ENCODE results near the gene SEMA3E.

Gene SEMA3E

GRCh38 chr7:83648464-83649241, at the start of gene SEMA3E:
SEMA3E (minus strand) TSS chr7:83649139.
- Histone ChIP-seq H3K36me3 (no peaks in the 10 kb centered on the region), H3K27me3 (no peaks in the 10 kb centered on the region), H4K20me1 (no peaks in the 10 kb centered on the region), H3K4me2 (no peak within 1 kb of the TSS), H3K9me3 (replicated peaks in 1 of 11) (no peaks in the 10 kb centered on the region), H3K27ac (no peak within 1 kb of the TSS), H3K4me3 (no peak within 1 kb of the TSS), H3K4me1 (no peaks in the 10 kb centered on the region), H3K9ac (no peak within 1 kb of the TSS)
- TF ChIP-seq Cebpa-rat (IDR thresholded peaks at IDR 0.05), result no peak

GRCh38 chr7:83697804-83698530, 49.0 kb upstream of the SEMA3E start:
- Histone ChIP-seq H4K20me1 (no peaks in the 10 kb centered on the region), H3K4me1 (peaks cover 9 to 18% (median 16%) of the 10 kb centered on the region in 10 experiments; a peak in 17 of 20 replicates), H3K4me2 (no peak overlapping the region), H3K4me3 (no peak overlapping the region), H3K9ac (no peak overlapping the region), H3K9me3 (replicated peaks in 1 of 11) (no peaks in the 10 kb centered on the region), H3K27me3 (no peaks in the 10 kb centered on the region), H3K27ac (no peak overlapping the region), H3K36me3 (no peaks in the 10 kb centered on the region)
- no peak for TF ChIP-seq Cebpa-rat (IDR thresholded peaks at IDR 0.05)

GRCh38 chr7:83696101-83696500, 47.2 kb upstream of the SEMA3E start:
- no peak overlapping the region for H3K27ac ChIP-seq
- no peaks in the 10 kb centered on the region for H4K20me1 ChIP-seq
- no peak overlapping the region for H3K9ac ChIP-seq
- no peaks in the 10 kb centered on the region for H3K36me3 ChIP-seq
- H3K4me2 ChIP-seq, result no peak overlapping the region
- TF ChIP-seq Cebpa-rat (IDR thresholded peaks at IDR 0.05), result no peak
- no peaks in the 10 kb centered on the region for H3K27me3 ChIP-seq
- no peak overlapping the region for H3K4me3 ChIP-seq
- H3K4me1 ChIP-seq, result peaks cover 0 to 1% (median 0%) of the 10 kb centered on the region in 10 experiments; a peak in 3 of 20 replicates
- H3K9me3 ChIP-seq (replicated peaks in 1 of 11), result no peaks in the 10 kb centered on the region

- Histone ChIP-seq H3K36me3 (no peaks in the 10 kb centered on the region), H3K4me1 (no peaks in the 10 kb centered on the region), H3K27ac (no peak overlapping the region), H3K9me3 (replicated peaks in 1 of 11) (no peaks in the 10 kb centered on the region), H3K4me2 (no peak overlapping the region), H3K27me3 (no peaks in the 10 kb centered on the region), H3K4me3 (no peak overlapping the region), H3K9ac (no peak overlapping the region), H4K20me1 (no peaks in the 10 kb centered on the region)
- TF ChIP-seq Cebpa-rat (IDR thresholded peaks at IDR 0.05), result no peak
These were observed 46.4 kb upstream of the SEMA3E start for GRCh38 chr7:83695128-83695960.

DNA sequence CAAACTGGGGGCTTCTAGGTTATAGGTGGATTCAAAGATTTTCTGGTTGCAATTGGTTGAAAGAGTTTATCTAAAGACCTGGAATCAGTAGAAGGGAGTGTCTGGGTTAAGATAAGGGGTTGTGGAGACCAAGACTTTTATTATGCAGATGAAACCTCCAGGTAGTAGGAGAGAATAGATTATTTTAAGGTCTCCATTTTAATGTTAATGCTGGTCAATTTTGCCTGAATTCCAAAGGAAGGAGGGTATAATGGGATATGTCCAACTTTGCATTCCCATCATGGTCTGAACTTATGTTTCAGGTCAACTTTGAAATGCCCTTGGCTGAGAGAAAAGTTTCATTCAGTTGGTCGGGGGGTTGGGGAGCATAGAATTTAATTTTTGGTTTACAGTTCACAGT, 44.3 kb upstream of the SEMA3E start:
- Histone ChIP-seq H3K4me1 (no peaks in the 10 kb centered on the region), H3K9ac (no peak overlapping the region), H3K4me2 (no peak overlapping the region), H3K27ac (no peak overlapping the region), H3K4me3 (no peak overlapping the region), H3K9me3 (replicated peaks in 1 of 11) (no peaks in the 10 kb centered on the region), H4K20me1 (no peaks in the 10 kb centered on the region), H3K36me3 (no peaks in the 10 kb centered on the region), H3K27me3 (no peaks in the 10 kb centered on the region)
- TF ChIP-seq Cebpa-rat (IDR thresholded peaks at IDR 0.05), result no peak

DNA sequence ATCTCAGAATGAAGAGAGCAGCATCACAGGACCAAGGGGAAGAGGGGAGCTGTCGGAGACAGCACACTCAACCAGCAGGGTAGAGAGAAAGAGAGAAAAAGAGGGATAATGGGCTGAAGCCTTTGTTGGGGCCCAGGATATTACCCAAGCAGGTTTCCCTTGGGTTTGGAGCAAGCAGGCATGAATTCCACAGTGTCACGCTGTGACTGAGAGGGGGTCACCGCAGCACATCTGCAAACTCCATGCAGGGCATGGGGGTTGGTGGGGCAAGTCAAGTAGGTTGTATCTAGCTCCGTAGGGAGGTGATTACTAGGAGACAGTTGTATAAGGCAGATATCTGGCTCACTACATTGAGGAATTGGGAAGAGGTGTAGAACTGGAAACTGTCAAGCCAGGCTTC, 42.2 kb upstream of the SEMA3E start:
- Histone ChIP-seq H3K27me3 (no peaks in the 10 kb centered on the region), H4K20me1 (no peaks in the 10 kb centered on the region), H3K4me1 (no peaks in the 10 kb centered on the region), H3K4me2 (no peak overlapping the region), H3K27ac (no peak overlapping the region), H3K4me3 (no peak overlapping the region), H3K9ac (no peak overlapping the region), H3K36me3 (no peaks in the 10 kb centered on the region), H3K9me3 (replicated peaks in 1 of 11) (no peaks in the 10 kb centered on the region)
- TF ChIP-seq Cebpa-rat (IDR thresholded peaks at IDR 0.05), result no peak

DNA sequence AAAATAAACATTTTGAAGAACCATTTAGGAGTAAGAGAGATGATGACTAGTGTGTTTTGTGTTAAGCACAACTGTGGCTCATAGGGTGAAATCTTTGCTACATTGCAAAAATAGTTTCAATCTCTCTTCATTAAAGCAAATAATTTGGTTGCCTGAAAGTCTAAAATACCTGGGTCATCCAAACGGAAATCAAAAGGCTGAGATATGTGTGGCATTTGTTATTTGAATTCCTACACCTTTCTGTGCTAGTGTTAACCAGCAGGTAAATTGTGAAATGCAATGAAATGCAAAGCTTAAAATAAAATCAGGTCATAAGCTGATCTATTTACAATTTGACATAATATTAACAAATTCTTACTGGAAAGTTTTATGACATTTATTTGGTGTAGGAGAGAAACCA, 40.9 kb upstream of the SEMA3E start:
- TF ChIP-seq Cebpa-rat (IDR thresholded peaks at IDR 0.05), result no peak
- Histone ChIP-seq H4K20me1 (no peaks in the 10 kb centered on the region), H3K27me3 (no peaks in the 10 kb centered on the region), H3K4me1 (no peaks in the 10 kb centered on the region; a peak in 1 of 20 replicates), H3K27ac (no peak overlapping the region), H3K9ac (no peak overlapping the region), H3K36me3 (no peaks in the 10 kb centered on the region), H3K9me3 (replicated peaks in 1 of 11) (no peaks in the 10 kb centered on the region), H3K4me3 (no peak overlapping the region), H3K4me2 (no peak overlapping the region)

- no peak overlapping the region for H3K27ac ChIP-seq
- no peaks in the 10 kb centered on the region; a peak in 1 of 20 replicates for H3K4me1 ChIP-seq
- H3K4me2 ChIP-seq, result no peak overlapping the region
- no peak for TF ChIP-seq Cebpa-rat (IDR thresholded peaks at IDR 0.05)
- H3K27me3 ChIP-seq, result no peaks in the 10 kb centered on the region
- H3K9ac ChIP-seq, result no peak overlapping the region
- no peaks in the 10 kb centered on the region for H3K36me3 ChIP-seq
- no peaks in the 10 kb centered on the region for H3K9me3 ChIP-seq (replicated peaks in 1 of 11)
- H4K20me1 ChIP-seq, result no peaks in the 10 kb centered on the region
- no peak overlapping the region for H3K4me3 ChIP-seq
These were observed 37.5 kb upstream of the SEMA3E start for GRCh38 chr7:83686416-83686815.

- Histone ChIP-seq H4K20me1 (no peaks in the 10 kb centered on the region), H3K27me3 (no peaks in the 10 kb centered on the region), H3K4me3 (no peak overlapping the region), H3K4me1 (no peaks in the 10 kb centered on the region; a peak in 1 of 20 replicates), H3K9me3 (replicated peaks in 1 of 11) (no peaks in the 10 kb centered on the region), H3K9ac (no peak overlapping the region), H3K27ac (no peak overlapping the region), H3K36me3 (no peaks in the 10 kb centered on the region), H3K4me2 (no peak overlapping the region)
- no peak for TF ChIP-seq Cebpa-rat (IDR thresholded peaks at IDR 0.05)
These were observed 36.0 kb upstream of the SEMA3E start for GRCh38 chr7:83684928-83685327.

Measured in BLaER1 treated with 17β-estradiol and CSF1 and Interleukin-3, amounts not matched to agents 10 nM and 100 nM (cell line).